ENCODE results near the gene MYO1E. TPM values are rescaled to one million over a fixed set of nuclear protein-coding genes. Genes with fewer than 3 reads are reported as not detected.

MYO1E gene
- total and polyA plus RNA-seq, 2 donors from 2014 or later = 41.9 to 198 TPM

DNA sequence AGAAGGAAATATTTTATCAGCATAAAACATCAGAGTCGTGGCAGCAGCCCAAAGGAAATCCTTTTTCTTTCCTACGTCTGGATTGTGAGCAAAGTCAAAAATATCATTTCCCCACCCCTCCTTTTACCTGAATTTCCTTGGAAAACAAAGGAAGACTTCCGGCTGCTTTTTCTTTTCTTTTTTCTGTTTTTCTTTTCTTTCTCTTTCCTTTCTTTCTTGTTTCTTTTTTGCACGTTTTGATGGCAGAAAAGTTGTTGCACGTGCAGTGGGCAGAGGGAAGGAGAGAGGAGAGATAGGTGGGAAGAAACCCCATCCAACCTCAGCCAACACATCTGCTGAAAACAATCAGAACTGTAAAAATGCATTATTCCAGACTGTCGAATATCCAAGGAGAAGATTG lies 544 bp upstream of the MYO1E start:
- no peaks in the 10 kb centered on the region for H3K9me3 ChIP-seq (ENCODE audit: control insufficient read depth in 2 of 3, insufficient read depth in 1 of 3, low read length in 3 of 3)
- H3K4me1 ChIP-seq (ENCODE audit: control insufficient read depth in 2 of 3, insufficient read depth in 2 of 3, low read depth in 1 of 3, low read length in 3 of 3) = peaks cover 0 to 5% (median 0%) of the 10 kb centered on the region in 3 donors
- peak overlapping the region; percentile 95 to 98 for H3K27ac ChIP-seq (ENCODE audit: low read depth in 2 of 2, low read length in 2 of 2)
- H3K4me3 ChIP-seq (ENCODE audit: low read length in 3 of 3) = peak overlapping the region; percentile 83 to 93 (median 83)
- DNase-seq (no peak), FAIRE-seq (no peak)
- intact Hi-C loops (cut with DNase I) = no loop called here
- TF ChIP-seq, protein P1, sequence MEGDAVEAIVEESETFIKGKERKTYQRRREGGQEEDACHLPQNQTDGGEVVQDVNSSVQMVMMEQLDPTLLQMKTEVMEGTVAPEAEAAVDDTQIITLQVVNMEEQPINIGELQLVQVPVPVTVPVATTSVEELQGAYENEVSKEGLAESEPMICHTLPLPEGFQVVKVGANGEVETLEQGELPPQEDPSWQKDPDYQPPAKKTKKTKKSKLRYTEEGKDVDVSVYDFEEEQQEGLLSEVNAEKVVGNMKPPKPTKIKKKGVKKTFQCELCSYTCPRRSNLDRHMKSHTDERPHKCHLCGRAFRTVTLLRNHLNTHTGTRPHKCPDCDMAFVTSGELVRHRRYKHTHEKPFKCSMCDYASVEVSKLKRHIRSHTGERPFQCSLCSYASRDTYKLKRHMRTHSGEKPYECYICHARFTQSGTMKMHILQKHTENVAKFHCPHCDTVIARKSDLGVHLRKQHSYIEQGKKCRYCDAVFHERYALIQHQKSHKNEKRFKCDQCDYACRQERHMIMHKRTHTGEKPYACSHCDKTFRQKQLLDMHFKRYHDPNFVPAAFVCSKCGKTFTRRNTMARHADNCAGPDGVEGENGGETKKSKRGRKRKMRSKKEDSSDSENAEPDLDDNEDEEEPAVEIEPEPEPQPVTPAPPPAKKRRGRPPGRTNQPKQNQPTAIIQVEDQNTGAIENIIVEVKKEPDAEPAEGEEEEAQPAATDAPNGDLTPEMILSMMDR (IDR thresholded peaks at IDR 0.05; ENCODE audit: borderline replicate concordance, extremely low read depth, insufficient read depth) = no peak
- no peaks in the 10 kb centered on the region for H3K27me3 ChIP-seq (ENCODE audit: control insufficient read depth, insufficient read depth, low read length)
- H3K9ac ChIP-seq (ENCODE audit: low read length in 3 of 3) = peak overlapping the region; percentile 77 to 91 (median 87)
- no peaks in the 10 kb centered on the region for H3K36me3 ChIP-seq (ENCODE audit: control insufficient read depth in 2 of 3, insufficient read depth in 3 of 3, low read length in 3 of 3)

DNA sequence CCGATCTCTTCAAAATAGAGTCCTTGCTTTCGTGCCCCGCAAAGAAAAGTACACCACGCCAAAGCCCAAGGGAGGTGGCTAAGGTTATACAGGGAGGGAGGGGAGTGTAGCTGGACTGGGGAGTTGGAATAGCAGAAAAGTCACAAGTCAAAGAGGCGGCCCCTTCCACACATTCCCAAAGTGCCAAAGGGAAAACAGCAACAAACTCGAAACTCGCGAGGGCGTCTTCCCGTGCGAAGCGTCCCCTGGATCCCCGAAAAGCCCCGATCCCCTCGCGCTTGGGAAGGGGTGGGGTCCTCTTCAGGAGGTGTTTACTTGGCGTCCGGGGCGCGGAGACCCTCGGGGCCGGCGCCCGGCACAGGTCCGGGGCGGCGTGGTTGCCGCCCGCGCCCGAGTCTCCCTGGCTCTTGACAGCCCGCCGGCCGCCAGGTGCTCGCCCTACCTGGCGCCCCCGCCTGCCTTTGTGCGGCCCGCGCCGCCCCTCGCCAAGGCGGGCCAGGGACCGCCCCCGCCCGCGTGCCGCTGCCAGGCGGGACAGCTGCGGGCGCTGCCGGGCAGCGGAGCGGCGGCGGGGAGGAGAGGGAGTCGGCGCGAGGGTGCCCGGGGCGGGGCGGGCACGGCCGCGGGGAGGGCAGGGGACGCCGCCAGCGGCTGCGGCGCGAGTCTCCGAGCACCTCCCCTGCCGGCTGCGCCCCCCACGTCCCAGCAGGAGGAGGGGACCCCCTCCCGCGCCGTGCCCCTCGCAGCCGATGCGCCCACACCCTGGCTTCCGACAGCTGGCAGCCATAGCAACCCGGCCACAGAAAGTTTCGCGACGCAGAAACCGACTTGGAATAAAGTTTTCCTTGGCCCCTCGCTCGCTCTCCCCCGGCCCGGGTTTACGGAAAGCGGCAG lies 966 bp downstream of the MYO1E start:
- peaks cover 0 to 5% (median 0%) of the 10 kb centered on the region in 3 donors for H3K4me1 ChIP-seq (ENCODE audit: control insufficient read depth in 2 of 3, insufficient read depth in 2 of 3, low read depth in 1 of 3, low read length in 3 of 3)
- DNase-seq = peak; percentile 27 to 87 (median 63)

DNA sequence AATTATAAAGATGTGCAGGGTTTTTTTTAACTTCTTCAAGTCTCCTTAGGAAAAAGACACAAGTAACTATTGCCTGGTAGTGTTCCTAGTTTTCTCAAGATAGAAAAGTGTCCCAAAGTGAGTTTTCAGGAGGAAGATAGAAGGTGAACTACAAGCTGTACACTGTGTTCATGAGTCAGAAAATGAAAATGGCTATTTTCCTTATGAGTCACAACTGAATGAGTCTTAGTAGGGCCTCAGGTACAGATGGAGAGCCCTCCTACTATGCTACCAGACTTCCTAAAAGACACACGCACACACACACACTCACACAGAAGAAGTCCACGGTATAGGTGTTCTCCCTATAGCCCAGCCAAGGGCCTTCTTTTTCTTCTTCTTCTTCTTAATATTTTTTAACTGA lies 3.1 kb downstream of the MYO1E start:
- FAIRE-seq (no peak), DNase-seq (no peak)
- Histone ChIP-seq H3K9ac (ENCODE audit: low read length in 3 of 3) (no peak overlapping the region), H3K27me3 (ENCODE audit: control insufficient read depth, insufficient read depth, low read length) (no peaks in the 10 kb centered on the region), H3K4me1 (ENCODE audit: control insufficient read depth in 2 of 3, insufficient read depth in 2 of 3, low read depth in 1 of 3, low read length in 3 of 3) (peaks cover 0 to 5% (median 0%) of the 10 kb centered on the region in 3 donors), H3K36me3 (ENCODE audit: control insufficient read depth in 2 of 3, insufficient read depth in 3 of 3, low read length in 3 of 3) (no peaks in the 10 kb centered on the region), H3K4me3 (ENCODE audit: low read length in 3 of 3) (peak overlapping the region in 1 of 3 donors; percentile 81), H3K9me3 (ENCODE audit: control insufficient read depth in 2 of 3, insufficient read depth in 1 of 3, low read length in 3 of 3) (no peaks in the 10 kb centered on the region), H3K27ac (ENCODE audit: low read depth in 2 of 2, low read length in 2 of 2) (no peak overlapping the region)
- TF ChIP-seq, protein P1 (IDR thresholded peaks at IDR 0.05; ENCODE audit: borderline replicate concordance, extremely low read depth, insufficient read depth) = no peak
- intact Hi-C loops (cut with DNase I) = no loop called here

More for the DNA sequence above, 966 bp downstream of the MYO1E start:
- Histone ChIP-seq H3K4me3 (ENCODE audit: low read length in 3 of 3) (peak overlapping the region; percentile 83 to 93 (median 83)), H3K36me3 (ENCODE audit: control insufficient read depth in 2 of 3, insufficient read depth in 3 of 3, low read length in 3 of 3) (no peaks in the 10 kb centered on the region), H3K9me3 (ENCODE audit: control insufficient read depth in 2 of 3, insufficient read depth in 1 of 3, low read length in 3 of 3) (no peaks in the 10 kb centered on the region), H3K27ac (ENCODE audit: low read depth in 2 of 2, low read length in 2 of 2) (peak overlapping the region; percentile 95 to 98), H3K9ac (ENCODE audit: low read length in 3 of 3) (peak overlapping the region; percentile 77 to 91 (median 87)), H3K27me3 (ENCODE audit: control insufficient read depth, insufficient read depth, low read length) (no peaks in the 10 kb centered on the region)
- TF ChIP-seq, protein P1 (IDR thresholded peaks at IDR 0.05; ENCODE audit: borderline replicate concordance, extremely low read depth, insufficient read depth) = no peak
- no peak for FAIRE-seq
- intact Hi-C loops (cut with DNase I) = no loop called here

All from kidney (tissue), 14 donors.